Stimulated activated naive B cell treated with anti-CD40 and anti-IgM and Interleukin-4, amounts not matched to agents 10 μg/mL and 1 μg/mL and 100 μg/mL, for 72 hours (primary cell): Measurements from ENCODE around the gene PRC1.
A peak's percentile ranks its signal among the peaks of the same experiment; 100 is the strongest.
"Not testable (repeated sequence)": the region's sequence is repeated elsewhere in the genome, so short reads cannot be mapped to it uniquely, and the experiment has no call there.

Experiments used
- ATAC-seq, 2 donors: fragments of 150-1000 bp; cut with Tn5 transposase; replicated peaks; 2 replicates each; pipeline ENCODE4 v1.10.0; 2021; ENCODE audit warnings: moderate library complexity in 1 of 2
- DNase-seq: peaks from one replicate; pipeline ENCODE4 v3.0.0; 2021
- H3K27ac Mint-ChIP-seq: one replicate; pipeline ENCODE4 v1.8.0; 2022; ENCODE audit warnings: mild to moderate bottlenecking, mixed read lengths
- H3K27me3 Mint-ChIP-seq, 2 donors: one replicate each; pipeline ENCODE4 v1.8.0; 2022; ENCODE audit warnings: mixed read lengths in 2 of 2
- H3K36me3 Mint-ChIP-seq, 2 donors: one replicate each; pipeline ENCODE4 v1.8.0; 2022; ENCODE audit warnings: mixed read lengths in 2 of 2, mild to moderate bottlenecking in 1 of 2
- H3K4me1 Mint-ChIP-seq, 2 donors: one replicate each; pipeline ENCODE4 v1.8.0; 2022; ENCODE audit warnings: mixed read lengths in 2 of 2, mild to moderate bottlenecking in 1 of 2
- H3K4me3 Mint-ChIP-seq, 2 donors: one replicate each; pipeline ENCODE4 v1.8.0; 2022; ENCODE audit warnings: mild to moderate bottlenecking in 2 of 2, mixed read lengths in 2 of 2, moderate library complexity in 1 of 2
- H3K9me3 Mint-ChIP-seq, 2 donors: one replicate each; pipeline ENCODE4 v1.8.0; 2022; ENCODE audit warnings: mixed read lengths in 2 of 2, mild to moderate bottlenecking in 1 of 2

The PRC1 gene

GRCh38 chr15:91017716-91018115, 23.4 kb upstream of the PRC1 start:
- ATAC-seq: no peak
- Mint-ChIP-seq H3K27ac (no peak overlapping the region), H3K27me3 (no peaks in the 10 kb centered on the region), H3K9me3 (no peaks in the 10 kb centered on the region), H3K36me3 (peaks cover 23 to 31% of the 10 kb centered on the region in 2 donors), H3K4me3 (no peak overlapping the region), H3K4me1 (peaks cover 26 to 38% of the 10 kb centered on the region in 2 donors)
- no peak for DNase-seq

DNA sequence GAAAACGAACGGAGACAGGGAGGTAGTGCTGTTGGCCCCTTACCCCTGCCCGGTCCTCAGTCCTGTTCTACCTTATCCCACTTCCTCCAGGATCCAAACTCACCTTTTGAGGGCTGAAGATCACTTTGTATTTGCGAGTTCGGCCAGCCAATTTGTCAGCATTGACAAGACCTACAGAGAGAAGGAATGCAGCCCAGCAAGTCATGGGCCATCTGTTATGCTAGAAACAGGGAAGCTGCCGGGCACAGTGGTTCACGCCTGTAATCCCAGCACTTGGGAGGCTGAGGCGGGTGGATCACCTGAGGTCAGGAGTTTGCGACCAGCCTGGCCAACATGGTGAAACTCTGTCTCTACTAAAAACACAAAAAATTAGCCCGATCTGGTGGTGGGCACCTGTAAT, 19.4 kb upstream of the PRC1 start:
- DNase-seq, H3K9me3 Mint-ChIP-seq, H3K4me3 Mint-ChIP-seq, H3K27me3 Mint-ChIP-seq, ATAC-seq, H3K27ac Mint-ChIP-seq: not testable (repeated sequence)
- Mint-ChIP-seq H3K4me1 (peaks cover 13 to 16% of the 10 kb centered on the region in 2 donors), H3K36me3 (peaks cover 34 to 47% of the 10 kb centered on the region in 2 donors)

DNA sequence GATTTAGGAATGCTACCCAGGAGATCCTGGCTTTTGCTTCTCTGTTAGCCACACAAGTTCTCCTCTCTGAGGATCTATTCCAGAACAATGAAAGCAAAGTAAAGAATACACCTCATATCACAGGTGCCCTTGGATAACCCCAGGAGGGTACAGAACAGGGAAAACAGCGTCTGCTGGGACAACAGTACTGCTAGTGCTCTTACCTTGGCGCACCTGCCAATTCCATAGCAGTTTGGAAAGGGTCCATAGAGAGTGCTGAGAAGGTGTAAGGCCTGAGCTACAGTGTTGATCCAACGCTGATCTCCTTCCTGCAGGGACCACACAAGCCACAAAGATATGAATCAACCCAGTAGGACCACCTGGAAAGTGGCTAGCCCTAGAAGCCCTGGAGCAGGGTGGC, 12.9 kb upstream of the PRC1 start:
- Mint-ChIP-seq H3K36me3 (peaks cover 46 to 50% of the 10 kb centered on the region in 2 donors), H3K4me1 (peaks cover 0 to 2% of the 10 kb centered on the region in 2 donors), H3K9me3 (no peaks in the 10 kb centered on the region), H3K4me3 (no peak overlapping the region), H3K27ac (no peak overlapping the region), H3K27me3 (no peaks in the 10 kb centered on the region)
- no peak for DNase-seq
- ATAC-seq: no peak

GRCh38 chr15:91001209-91001608, 6.9 kb upstream of the PRC1 start:
- Mint-ChIP-seq H3K4me1 (peaks cover 0 to 2% of the 10 kb centered on the region in 2 donors), H3K36me3 (peaks cover 30 to 60% of the 10 kb centered on the region in 2 donors)

GRCh38 chr15:90998737-90999136, 4.4 kb upstream of the PRC1 start:
- Mint-ChIP-seq H3K36me3 (peaks cover 24 to 51% of the 10 kb centered on the region in 2 donors), H3K27me3 (no peaks in the 10 kb centered on the region), H3K27ac (no peak overlapping the region), H3K4me1 (peaks cover 5 to 6% of the 10 kb centered on the region in 2 donors), H3K9me3 (no peaks in the 10 kb centered on the region), H3K4me3 (no peak overlapping the region)
- DNase-seq: no peak
- ATAC-seq: no peak

More at GRCh38 chr15:91001209-91001608, 6.9 kb upstream of the PRC1 start:
- H3K4me3 Mint-ChIP-seq: no peak overlapping the region
- no peaks in the 10 kb centered on the region for H3K27me3 Mint-ChIP-seq
- H3K27ac Mint-ChIP-seq: no peak overlapping the region
- ATAC-seq (no peak), DNase-seq (no peak)
- H3K9me3 Mint-ChIP-seq: no peaks in the 10 kb centered on the region

- DNase-seq (peak; percentile 4), ATAC-seq (peak; percentile 32 to 38)
- H3K27me3 Mint-ChIP-seq: no peaks in the 10 kb centered on the region
- peak overlapping the region; percentile 100 for H3K4me3 Mint-ChIP-seq
- peaks cover 6 to 19% of the 10 kb centered on the region in 2 donors for H3K36me3 Mint-ChIP-seq
- H3K4me1 Mint-ChIP-seq: peaks cover 5 to 6% of the 10 kb centered on the region in 2 donors
- peak overlapping the region; percentile 100 for H3K27ac Mint-ChIP-seq
- H3K9me3 Mint-ChIP-seq: no peaks in the 10 kb centered on the region
These were observed 297 bp downstream of the PRC1 start for GRCh38 chr15:90994059-90994416.

GRCh38 chr15:90991587-90992285, 2.6 kb downstream of the PRC1 start:
- DNase-seq (no peak), ATAC-seq (no peak)
- Mint-ChIP-seq H3K27me3 (no peaks in the 10 kb centered on the region), H3K4me1 (peaks cover 11% of the 10 kb centered on the region in 2 donors), H3K9me3 (no peaks in the 10 kb centered on the region), H3K4me3 (no peak overlapping the region), H3K36me3 (peaks cover 3% of the 10 kb centered on the region in 2 donors), H3K27ac (no peak overlapping the region)

GRCh38 chr15:90990446-90990845, 3.9 kb downstream of the PRC1 start:
- DNase-seq (no peak), ATAC-seq (no peak)
- Mint-ChIP-seq H3K27ac (no peak overlapping the region), H3K4me3 (no peak overlapping the region), H3K27me3 (no peaks in the 10 kb centered on the region), H3K9me3 (no peaks in the 10 kb centered on the region), H3K36me3 (peaks cover 3% of the 10 kb centered on the region in 2 donors), H3K4me1 (peaks cover 10 to 11% of the 10 kb centered on the region in 2 donors)

- ATAC-seq (peak; percentile 62 to 70), DNase-seq (no peak)
- peaks cover under 1% of the 10 kb centered on the region in 2 donors for H3K36me3 Mint-ChIP-seq
- peaks cover 6 to 7% of the 10 kb centered on the region in 2 donors for H3K4me1 Mint-ChIP-seq
- H3K27me3 Mint-ChIP-seq: no peaks in the 10 kb centered on the region
- H3K9me3 Mint-ChIP-seq: no peaks in the 10 kb centered on the region
- no peak overlapping the region for H3K27ac Mint-ChIP-seq
- no peak overlapping the region for H3K4me3 Mint-ChIP-seq
These were observed 5.1 kb downstream of the PRC1 start for GRCh38 chr15:90989040-90989768.

DNA sequence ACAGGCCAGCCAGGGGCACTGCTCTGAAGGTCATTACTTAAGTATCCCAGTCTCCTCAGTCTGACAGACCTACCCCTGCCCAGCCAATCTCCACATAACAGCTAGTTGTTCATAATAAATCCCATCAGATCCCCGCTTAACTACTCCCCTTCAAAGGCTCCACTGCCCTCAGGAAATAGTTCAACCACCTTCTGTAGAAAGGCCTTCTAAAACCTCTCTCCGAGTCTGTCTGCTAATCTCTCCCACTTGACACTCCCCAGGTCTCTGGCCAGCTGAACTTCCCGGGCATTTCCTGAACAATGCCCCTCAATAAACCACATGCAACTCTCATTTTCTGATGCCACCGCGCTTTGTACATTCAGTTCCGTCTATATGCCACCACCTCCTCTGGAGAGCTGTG, 6.0 kb downstream of the PRC1 start:
- ATAC-seq (peak in 1 of 2 donors; percentile 8), DNase-seq (no peak)
- H3K36me3 Mint-ChIP-seq: peaks cover 0 to 7% of the 10 kb centered on the region in 2 donors
- H3K9me3 Mint-ChIP-seq: no peaks in the 10 kb centered on the region
- no peaks in the 10 kb centered on the region for H3K27me3 Mint-ChIP-seq
- peak overlapping the region; percentile 4 for H3K27ac Mint-ChIP-seq
- H3K4me1 Mint-ChIP-seq: peaks cover 6 to 12% of the 10 kb centered on the region in 2 donors
- H3K4me3 Mint-ChIP-seq: no peak overlapping the region

GRCh38 chr15:90987561-90988141, 6.7 kb downstream of the PRC1 start:
- ATAC-seq: no peak
- H3K27ac Mint-ChIP-seq: no peak overlapping the region
- no peaks in the 10 kb centered on the region for H3K27me3 Mint-ChIP-seq
- no peak overlapping the region for H3K4me3 Mint-ChIP-seq
- H3K36me3 Mint-ChIP-seq: peaks cover 0 to 11% of the 10 kb centered on the region in 2 donors
- no peak for DNase-seq
- peaks cover 9 to 16% of the 10 kb centered on the region in 2 donors for H3K4me1 Mint-ChIP-seq
- H3K9me3 Mint-ChIP-seq: no peaks in the 10 kb centered on the region

DNA sequence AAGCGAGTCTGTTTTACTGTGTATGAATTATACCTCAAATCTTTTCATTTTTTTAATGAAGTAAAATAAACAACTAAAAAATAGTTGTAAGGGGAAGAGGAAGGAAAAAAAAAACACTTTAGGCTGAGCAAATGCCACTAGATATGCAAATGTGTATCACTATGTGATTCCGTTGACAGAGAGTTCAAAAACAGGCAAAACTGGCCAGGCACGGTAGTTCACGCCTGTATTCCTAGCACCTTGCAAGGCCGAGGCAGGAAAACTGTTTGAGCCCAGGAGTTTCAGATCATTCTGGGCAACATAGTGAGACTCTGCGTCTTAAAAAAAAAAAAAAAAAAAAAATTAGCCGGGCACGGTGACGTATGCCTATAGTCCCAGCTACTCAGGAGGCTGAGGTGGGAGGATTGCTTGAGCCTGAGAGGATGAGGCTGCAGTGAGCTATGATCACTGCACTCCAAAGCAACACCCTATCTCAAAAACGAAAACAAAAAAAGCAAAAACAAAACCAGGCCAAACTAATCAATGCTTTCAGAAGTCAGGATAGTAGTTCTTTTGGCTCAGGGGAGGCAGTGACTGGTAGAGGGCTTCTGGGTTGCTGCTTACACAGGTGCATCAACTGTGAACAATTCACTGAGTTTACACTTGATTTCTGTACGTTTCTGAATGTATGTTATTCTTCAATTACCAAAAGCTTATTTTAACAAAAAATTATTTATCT, 7.4 kb downstream of the PRC1 start:
- Mint-ChIP-seq H3K27me3 (no peaks in the 10 kb centered on the region), H3K27ac (no peak overlapping the region), H3K9me3 (no peaks in the 10 kb centered on the region)

DNA sequence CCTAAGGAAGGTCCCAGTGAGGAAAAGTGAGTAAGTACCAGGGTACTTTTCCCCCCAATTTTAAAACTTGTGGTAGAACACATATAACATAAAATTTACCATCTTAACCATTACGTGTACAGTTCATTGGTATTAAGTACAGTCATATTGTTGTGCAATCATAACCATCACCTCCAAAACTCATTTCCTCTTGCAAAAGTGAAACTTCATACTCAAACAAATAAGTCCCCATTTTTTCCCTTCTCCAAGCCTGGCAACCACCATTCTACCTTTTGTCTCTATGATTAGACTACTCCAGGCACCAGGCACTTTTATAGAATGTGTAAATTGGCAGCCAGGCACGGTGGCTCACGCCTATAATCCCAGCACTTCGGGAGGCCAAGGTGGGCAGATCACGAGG, 12.2 kb downstream of the PRC1 start:
- Mint-ChIP-seq H3K4me3 (peak overlapping the region; percentile 39 to 51), H3K36me3 (peaks cover 13 to 24% of the 10 kb centered on the region in 2 donors), H3K4me1 (peaks cover 16 to 31% of the 10 kb centered on the region in 2 donors), H3K27ac (peak overlapping the region; percentile 67), H3K27me3 (no peaks in the 10 kb centered on the region), H3K9me3 (no peaks in the 10 kb centered on the region)
- no peak for DNase-seq
- ATAC-seq: peak; percentile 81 to 83

More for the DNA sequence above, 7.4 kb downstream of the PRC1 start:
- Mint-ChIP-seq H3K4me1 (peaks cover 12 to 22% of the 10 kb centered on the region in 2 donors), H3K36me3 (peaks cover under 1 to 11% of the 10 kb centered on the region in 2 donors), H3K4me3 (no peak overlapping the region)
- DNase-seq (no peak), ATAC-seq (no peak)

DNA sequence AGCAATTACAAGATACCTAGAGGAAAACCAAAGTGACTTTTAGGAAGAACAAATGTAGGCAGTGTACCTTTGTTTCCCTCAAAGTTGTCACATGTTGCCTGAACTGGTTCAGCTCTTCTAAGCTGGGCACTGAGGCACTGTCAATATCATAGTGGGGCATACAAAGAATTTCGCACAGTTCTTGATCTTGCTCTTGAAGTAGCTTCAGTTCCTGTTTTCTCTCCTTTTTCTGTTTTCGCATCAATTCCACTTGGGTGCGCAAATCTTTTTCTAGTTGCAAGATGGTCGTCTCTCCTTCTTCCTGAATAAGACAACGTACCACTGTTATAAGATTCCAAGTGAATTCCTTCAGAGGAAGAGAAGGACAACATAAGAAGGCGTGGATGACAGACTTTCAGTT, 12.7 kb downstream of the PRC1 start:
- Mint-ChIP-seq H3K9me3 (no peaks in the 10 kb centered on the region), H3K36me3 (peaks cover 13 to 24% of the 10 kb centered on the region in 2 donors), H3K4me1 (peaks cover 16 to 31% of the 10 kb centered on the region in 2 donors), H3K27ac (peak overlapping the region; percentile 38), H3K27me3 (no peaks in the 10 kb centered on the region), H3K4me3 (peak overlapping the region; percentile 39 to 51)
- DNase-seq (peak; percentile 16), ATAC-seq (peak; percentile 95)
